H4 (cell line): Measurements from ENCODE around the gene PHLPP2. TPM values are rescaled to one million over a fixed set of nuclear protein-coding genes. Genes with fewer than 3 reads are reported as not detected.

Source experiments
- DNase-seq: peaks from one replicate; pipeline ENCODE4 v3.0.0-alpha.2; 2015; ENCODE audit warnings: low spot score
- total RNA-seq: library from RNA; depleted of rRNA; stranded (reverse); fragments of >200 nt; shearing (Covaris generic); gene quantifications from 2 replicates; pipeline ENCODE4 v1.2.3, GENCODE V29; 2014; rRNA removed

Gene PHLPP2
- total RNA-seq, result 1.8 and 3.8 TPM in 2 replicates

GRCh38 chr16:71724320-71724751, at the start of gene PHLPP2:
Gene PHLPP2 (minus strand): TSS chr16:71724701. CDS start chr16:71714795, 9,906 bp downstream.
- DNase-seq, result no peak

- no peak for DNase-seq
Measured at GRCh38 chr16:71771571-71771970, 47.1 kb upstream of the PHLPP2 start.

- DNase-seq, result no peak
Measured at GRCh38 chr16:71769222-71769621, 44.7 kb upstream of the PHLPP2 start.

GRCh38 chr16:71767060-71767900, 42.8 kb upstream of the PHLPP2 start:
- no peak for DNase-seq

GRCh38 chr16:71762186-71762585, 37.7 kb upstream of the PHLPP2 start:
- no peak for DNase-seq

GRCh38 chr16:71761097-71761496, 36.6 kb upstream of the PHLPP2 start:
- DNase-seq, result no peak

GRCh38 chr16:71758293-71758760, 33.8 kb upstream of the PHLPP2 start:
- DNase-seq, result no peak

GRCh38 chr16:71754652-71755051, 30.2 kb upstream of the PHLPP2 start:
- no peak for DNase-seq

- no peak for DNase-seq
Measured at GRCh38 chr16:71754108-71754507, 29.6 kb upstream of the PHLPP2 start.

GRCh38 chr16:71748226-71748625, 23.7 kb upstream of the PHLPP2 start:
- no peak for DNase-seq

- peak; percentile 23 for DNase-seq
Measured at GRCh38 chr16:71746442-71747046, 22.0 kb upstream of the PHLPP2 start.

- no peak for DNase-seq
Measured at GRCh38 chr16:71738855-71739254, 14.4 kb upstream of the PHLPP2 start.

GRCh38 chr16:71737501-71737900, 13.0 kb upstream of the PHLPP2 start:
- no peak for DNase-seq

- no peak for DNase-seq
Measured at GRCh38 chr16:71734511-71734910, 10.0 kb upstream of the PHLPP2 start.

- DNase-seq, result no peak
Measured at GRCh38 chr16:71732587-71732986, 8.1 kb upstream of the PHLPP2 start.

GRCh38 chr16:71727551-71728324, 3.2 kb upstream of the PHLPP2 start:
- DNase-seq, result no peak

- no peak for DNase-seq
Measured at GRCh38 chr16:71726476-71727315, 2.2 kb upstream of the PHLPP2 start.

GRCh38 chr16:71723537-71724319, 773 bp downstream of the PHLPP2 start:
- peak; percentile 28 for DNase-seq

GRCh38 chr16:71722801-71723536, 1.5 kb downstream of the PHLPP2 start:
- DNase-seq, result peak; percentile 62
